T-helper 2 cell treated with Interferon-gamma antibody and Interleukin-4, amounts not matched to agents 5 μg/mL and 100 μg/mL, for 36 hours (primary cell): ENCODE measurements around the gene BMP10.
"Not testable (repeated sequence)": the region's sequence is repeated elsewhere in the genome, so short reads cannot be mapped to it uniquely, and the experiment has no call there.

Experiments used
- DNase-seq: peaks from one replicate; pipeline ENCODE4 v3.0.0; 2021; ENCODE audit warnings: low spot score
- H3K27ac Mint-ChIP-seq: one replicate; pipeline ENCODE4 v1.8.0; 2021; ENCODE audit warnings: mild to moderate bottlenecking, mixed read lengths
- H3K27me3 Mint-ChIP-seq: one replicate; pipeline ENCODE4 v1.8.0; 2021; ENCODE audit warnings: low read depth, mixed read lengths
- H3K36me3 Mint-ChIP-seq: one replicate; pipeline ENCODE4 v1.8.0; 2021; ENCODE audit warnings: low read depth, mixed read lengths
- H3K4me1 Mint-ChIP-seq: one replicate; pipeline ENCODE4 v1.8.0; 2021; ENCODE audit warnings: low read depth, mixed read lengths
- H3K4me3 Mint-ChIP-seq: one replicate; pipeline ENCODE4 v1.8.0; 2022; ENCODE audit warnings: mild to moderate bottlenecking, moderate library complexity, mixed read lengths
- H3K9me3 Mint-ChIP-seq: one replicate; pipeline ENCODE4 v1.8.0; 2021; ENCODE audit warnings: mixed read lengths

BMP10 gene

DNA sequence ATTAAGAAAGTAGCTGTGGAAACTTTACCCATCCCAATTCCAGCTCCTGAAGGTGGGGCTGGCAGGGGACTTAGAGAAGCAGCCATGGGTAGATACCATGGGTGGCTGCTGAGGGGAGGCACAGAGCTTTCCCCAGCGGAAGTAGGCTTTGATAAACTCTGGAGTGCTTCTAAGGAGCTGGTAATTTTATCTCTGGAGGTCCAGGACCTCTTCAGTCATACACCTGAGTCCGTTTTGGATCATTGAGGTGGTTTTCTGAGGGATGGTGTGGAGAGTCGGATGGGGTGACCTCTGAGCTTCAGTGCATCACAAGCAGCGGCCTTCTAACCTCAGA is 36.7 kb upstream of the BMP10 start:
- H3K4me3 Mint-ChIP-seq: peak overlapping the region; percentile 53
- peaks cover 4% of the 10 kb centered on the region for H3K27me3 Mint-ChIP-seq
- DNase-seq: no peak
- peaks cover 14% of the 10 kb centered on the region for H3K36me3 Mint-ChIP-seq
- H3K27ac Mint-ChIP-seq: peak overlapping the region; percentile 89
- peaks cover 26% of the 10 kb centered on the region for H3K9me3 Mint-ChIP-seq
- peaks cover 28% of the 10 kb centered on the region for H3K4me1 Mint-ChIP-seq

DNA sequence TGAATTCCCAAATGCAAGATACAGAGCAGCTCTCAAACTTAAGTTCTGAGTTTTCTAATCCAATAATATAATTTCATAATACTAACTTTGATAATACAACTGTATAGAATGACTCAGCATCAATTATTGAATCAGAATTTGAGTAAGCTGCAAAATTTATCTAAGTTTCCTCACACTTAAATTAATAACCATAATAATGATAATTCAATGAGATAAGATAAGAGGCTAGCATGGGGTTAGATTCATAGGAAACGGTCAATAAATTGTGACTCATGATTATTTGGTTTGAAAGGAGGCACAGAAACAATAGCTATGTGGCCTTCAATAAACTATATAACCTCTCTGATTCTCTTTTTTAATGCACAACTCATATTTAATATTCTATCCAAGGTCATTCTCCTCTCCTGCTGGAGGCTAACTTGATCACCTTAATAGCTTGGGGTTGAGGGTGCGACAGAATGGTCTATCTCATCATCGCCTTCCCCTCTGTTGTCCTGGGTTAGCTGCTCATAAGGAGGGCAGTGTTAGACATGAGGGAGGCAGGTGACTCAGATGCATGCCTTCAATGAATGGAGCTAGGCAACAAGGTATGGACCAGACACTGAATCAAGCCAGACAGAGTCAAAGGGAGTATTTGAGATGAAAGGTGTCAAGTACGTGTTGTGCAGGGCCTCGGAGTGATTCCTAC is 36.2 kb upstream of the BMP10 start:
- Mint-ChIP-seq H3K36me3 (peaks cover 14% of the 10 kb centered on the region), H3K4me3 (peak overlapping the region; percentile 53), H3K27ac (peak overlapping the region; percentile 89), H3K9me3 (peaks cover 31% of the 10 kb centered on the region), H3K4me1 (peaks cover 28% of the 10 kb centered on the region), H3K27me3 (peaks cover 7% of the 10 kb centered on the region)
- no peak for DNase-seq

DNA sequence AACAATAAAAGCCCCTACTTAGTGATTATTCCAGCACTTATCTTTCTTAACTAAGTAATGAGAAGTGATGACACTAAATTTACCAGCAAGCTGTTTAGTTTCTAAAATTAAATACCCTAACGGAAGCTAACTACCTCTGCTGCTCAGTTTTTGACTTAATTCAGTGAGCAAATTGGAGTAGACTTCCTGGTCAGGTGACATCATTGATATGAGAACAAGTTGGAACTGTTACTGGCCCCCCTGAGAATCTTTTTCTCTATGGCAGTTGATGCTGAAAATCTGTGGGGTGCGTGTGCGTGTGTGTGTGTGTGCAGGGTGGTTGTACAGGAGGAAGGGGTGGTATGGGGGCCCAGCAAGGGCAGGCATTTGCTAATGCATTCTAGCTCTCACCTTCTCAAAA is 35.5 kb upstream of the BMP10 start:
- Mint-ChIP-seq H3K9me3 (peaks cover 38% of the 10 kb centered on the region), H3K4me3 (no peak overlapping the region), H3K27ac (no peak overlapping the region), H3K36me3 (peaks cover 14% of the 10 kb centered on the region), H3K27me3 (peaks cover 8% of the 10 kb centered on the region), H3K4me1 (peaks cover 28% of the 10 kb centered on the region)
- no peak for DNase-seq

DNA sequence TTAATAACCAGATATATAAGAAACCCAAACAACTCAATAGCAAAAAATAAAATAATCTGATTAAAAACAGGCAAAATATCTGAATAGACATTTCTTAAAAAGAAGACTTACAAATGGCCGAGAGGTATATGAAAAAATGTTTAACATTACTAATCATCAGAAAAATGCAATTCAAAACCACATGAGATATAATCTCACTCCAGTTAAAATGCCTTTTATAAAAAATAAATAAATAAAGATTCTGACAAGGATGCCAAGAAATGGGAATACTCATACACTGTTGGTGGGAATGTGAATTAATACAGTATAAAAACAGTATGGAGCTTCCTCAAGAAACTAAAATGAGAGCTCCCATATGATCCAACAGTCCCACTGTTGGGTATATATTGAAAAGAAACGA is 33.9 kb upstream of the BMP10 start:
- Mint-ChIP-seq H3K4me1 (peaks cover 25% of the 10 kb centered on the region), H3K36me3 (peaks cover 14% of the 10 kb centered on the region), H3K9me3 (peaks cover 44% of the 10 kb centered on the region), H3K27me3 (peaks cover 10% of the 10 kb centered on the region), H3K27ac (no peak overlapping the region), H3K4me3 (no peak overlapping the region)
- DNase-seq: no peak

DNA sequence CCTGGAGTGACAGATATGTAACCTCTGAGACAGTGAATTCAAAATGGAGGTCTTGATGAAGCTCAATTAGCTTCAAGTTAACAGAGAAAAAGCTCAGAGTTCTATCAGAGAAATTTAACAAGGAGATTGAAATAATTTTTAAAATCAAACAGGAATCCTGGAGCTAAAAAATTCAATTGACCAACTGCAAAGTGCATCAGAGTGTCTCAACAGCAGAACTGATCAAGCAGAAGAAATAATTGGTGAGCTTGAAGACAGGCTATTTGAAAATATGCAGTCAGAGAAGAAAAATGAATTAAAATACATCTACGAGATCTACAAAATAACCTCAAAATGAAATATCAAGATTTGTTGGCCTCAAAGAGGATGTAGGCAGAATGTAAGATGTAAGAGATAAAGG is 30.4 kb upstream of the BMP10 start:
- Mint-ChIP-seq H3K27ac (no peak overlapping the region), H3K4me1 (no peaks in the 10 kb centered on the region), H3K36me3 (peaks cover 14% of the 10 kb centered on the region), H3K27me3 (peaks cover 16% of the 10 kb centered on the region), H3K4me3 (no peak overlapping the region), H3K9me3 (peaks cover 47% of the 10 kb centered on the region)
- DNase-seq: no peak

DNA sequence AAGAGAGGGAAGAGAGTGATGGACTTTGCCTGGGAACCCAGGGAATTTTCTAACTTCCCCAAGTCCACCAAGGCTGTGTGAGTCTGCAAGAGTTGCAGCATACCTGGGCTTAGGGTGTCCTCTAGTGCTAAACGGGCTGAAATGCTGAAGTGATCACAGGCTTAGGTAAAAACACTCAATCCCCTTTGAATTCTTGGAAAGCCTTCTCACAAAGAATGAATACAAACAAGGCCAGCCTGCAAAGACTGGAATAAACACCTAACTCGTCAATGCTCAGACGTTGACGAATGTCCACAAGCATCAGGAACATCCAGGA is 30.0 kb upstream of the BMP10 start:
- H3K36me3 Mint-ChIP-seq: peaks cover 14% of the 10 kb centered on the region
- peaks cover 16% of the 10 kb centered on the region for H3K27me3 Mint-ChIP-seq
- peaks cover 47% of the 10 kb centered on the region for H3K9me3 Mint-ChIP-seq
- H3K4me1 Mint-ChIP-seq: no peaks in the 10 kb centered on the region
- no peak for DNase-seq
- no peak overlapping the region for H3K27ac Mint-ChIP-seq
- H3K4me3 Mint-ChIP-seq: no peak overlapping the region

DNA sequence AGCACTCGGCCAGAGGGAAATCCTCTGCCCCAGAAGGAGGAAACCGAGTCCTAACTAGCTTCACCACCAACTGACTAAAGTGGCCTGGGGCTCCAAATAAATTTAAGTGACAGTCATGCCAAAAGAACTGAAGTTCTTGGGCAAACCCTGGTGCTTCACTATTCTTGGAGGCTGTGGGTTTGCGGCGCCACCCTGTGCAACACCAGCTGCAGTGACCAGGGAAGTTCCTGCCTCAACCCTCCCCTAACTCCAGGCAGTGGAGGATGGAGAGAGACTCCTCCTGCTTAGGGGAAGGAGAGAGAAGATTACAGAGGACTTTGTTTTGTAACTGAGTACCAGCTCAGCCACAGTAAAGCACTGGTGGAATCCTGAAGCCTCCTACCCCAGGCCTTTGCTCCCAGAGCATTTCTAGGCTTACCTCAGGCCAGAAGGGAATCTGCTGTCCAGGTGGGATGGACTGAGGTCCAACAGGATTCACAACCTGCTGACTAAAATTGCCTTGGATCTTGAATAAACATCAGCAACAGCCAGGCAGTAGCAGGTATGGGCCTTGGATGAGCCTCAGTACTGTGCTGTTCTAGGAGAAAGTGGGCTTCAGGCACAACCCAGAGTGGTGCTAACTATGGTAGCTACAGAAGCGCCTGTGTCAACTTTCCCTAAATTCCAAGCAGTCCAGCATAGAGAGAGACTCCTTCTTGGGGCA is 29.4 kb upstream of the BMP10 start:
- Mint-ChIP-seq H3K27ac (no peak overlapping the region), H3K9me3 (peaks cover 46% of the 10 kb centered on the region), H3K4me1 (no peaks in the 10 kb centered on the region), H3K27me3 (peaks cover 16% of the 10 kb centered on the region), H3K4me3 (no peak overlapping the region), H3K36me3 (peaks cover 13% of the 10 kb centered on the region)
- DNase-seq: no peak

DNA sequence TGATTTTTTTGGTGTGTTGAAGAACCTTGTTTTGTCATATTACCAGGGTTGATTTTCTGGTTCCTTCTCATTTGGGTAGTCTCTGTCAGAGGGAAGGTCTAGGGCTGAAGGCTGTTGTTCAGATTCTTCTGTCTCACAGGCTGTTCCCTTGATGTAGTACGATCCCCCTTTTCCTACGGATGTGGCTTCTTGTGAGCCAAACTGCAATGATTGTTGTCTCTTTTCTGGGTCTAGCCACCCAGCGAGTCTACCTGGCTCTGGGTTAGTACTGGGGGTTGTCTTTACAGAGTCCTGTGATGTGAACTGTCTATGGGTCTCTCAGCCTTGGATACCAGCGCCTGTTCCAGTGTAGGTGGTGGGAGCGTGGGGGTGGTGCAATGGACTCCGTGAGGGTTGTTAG is 24.8 kb upstream of the BMP10 start:
- peaks cover 17% of the 10 kb centered on the region for H3K27me3 Mint-ChIP-seq
- H3K9me3 Mint-ChIP-seq, H3K36me3 Mint-ChIP-seq, H3K4me3 Mint-ChIP-seq, H3K4me1 Mint-ChIP-seq, DNase-seq, H3K27ac Mint-ChIP-seq: not testable (repeated sequence)

DNA sequence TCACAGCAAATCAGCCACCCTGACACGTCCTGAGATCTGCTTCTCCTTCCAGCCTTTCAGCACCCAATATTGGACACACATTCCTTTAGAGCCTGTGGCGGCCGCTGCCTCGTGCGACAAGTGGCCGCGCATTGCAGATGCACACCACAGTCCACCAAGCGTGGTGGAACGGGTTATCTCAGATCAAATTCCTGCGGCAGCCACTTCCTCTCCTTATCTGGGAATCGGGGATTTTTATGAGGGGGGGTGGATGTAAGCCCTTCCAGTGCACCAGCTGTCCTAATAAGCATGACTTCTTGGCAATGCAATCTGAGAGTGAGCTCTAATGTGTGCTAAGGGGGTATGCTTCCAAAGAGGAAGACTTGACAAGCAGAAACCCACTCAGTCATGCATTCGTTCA is 18.3 kb upstream of the BMP10 start:
- no peak for DNase-seq
- peaks cover 6% of the 10 kb centered on the region for H3K4me1 Mint-ChIP-seq
- peaks cover 40% of the 10 kb centered on the region for H3K27me3 Mint-ChIP-seq
- H3K36me3 Mint-ChIP-seq: no peaks in the 10 kb centered on the region
- no peak overlapping the region for H3K4me3 Mint-ChIP-seq
- peaks cover under 1% of the 10 kb centered on the region for H3K9me3 Mint-ChIP-seq
- no peak overlapping the region for H3K27ac Mint-ChIP-seq

DNA sequence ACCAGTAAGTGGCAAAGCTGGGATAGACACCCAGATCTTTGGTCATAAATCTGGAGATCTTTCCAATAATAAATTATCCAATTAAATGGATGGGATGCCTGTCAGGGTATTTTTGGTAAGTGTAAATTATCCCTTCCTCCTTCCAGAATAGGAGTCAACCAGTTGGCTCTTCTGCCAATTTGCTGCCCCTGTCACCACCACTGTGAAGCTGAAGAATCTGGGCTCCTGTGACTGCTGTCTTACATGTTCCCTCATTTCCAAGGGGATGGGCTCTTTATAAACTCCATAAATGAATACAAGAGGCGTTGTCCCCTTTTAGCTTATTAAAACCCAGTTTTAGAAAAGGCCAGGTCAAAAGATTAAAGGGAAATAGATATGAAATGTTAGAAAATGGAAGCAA is 17.8 kb upstream of the BMP10 start:
- Mint-ChIP-seq H3K4me1 (peaks cover 6% of the 10 kb centered on the region), H3K36me3 (no peaks in the 10 kb centered on the region), H3K4me3 (no peak overlapping the region), H3K27ac (no peak overlapping the region), H3K27me3 (peaks cover 42% of the 10 kb centered on the region), H3K9me3 (no peaks in the 10 kb centered on the region)
- no peak for DNase-seq

DNA sequence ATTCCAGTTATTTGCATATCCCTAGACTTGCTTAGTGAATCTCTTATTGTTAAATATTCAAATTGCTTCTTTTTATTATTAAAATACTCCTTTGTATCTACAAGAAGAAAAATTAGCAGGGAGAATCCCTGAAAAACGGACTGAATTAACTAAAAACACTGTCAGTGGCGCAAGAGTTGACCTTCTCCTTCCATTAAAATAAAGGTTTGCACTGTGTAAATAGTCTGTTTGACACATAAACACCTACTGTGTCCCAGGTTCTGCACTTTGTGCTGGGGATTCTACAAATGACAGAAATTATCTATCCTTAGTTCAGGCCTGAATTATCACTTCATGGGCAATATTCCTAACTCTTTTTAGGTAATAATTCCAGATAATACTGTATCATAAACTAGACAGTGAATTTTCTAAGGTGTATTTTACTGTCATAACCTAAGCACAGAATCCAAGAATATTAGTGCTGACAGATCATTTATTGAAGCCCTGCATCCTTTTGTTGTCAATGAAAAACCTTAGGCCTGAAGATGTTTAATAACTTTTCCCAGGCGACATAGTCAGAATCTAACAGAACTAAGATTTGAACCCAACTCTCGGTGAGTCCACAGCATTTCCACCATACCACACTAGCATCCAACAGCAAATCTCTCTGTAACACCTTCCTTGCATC is 17.0 kb upstream of the BMP10 start:
- H3K4me1 Mint-ChIP-seq: peaks cover 5% of the 10 kb centered on the region

DNA sequence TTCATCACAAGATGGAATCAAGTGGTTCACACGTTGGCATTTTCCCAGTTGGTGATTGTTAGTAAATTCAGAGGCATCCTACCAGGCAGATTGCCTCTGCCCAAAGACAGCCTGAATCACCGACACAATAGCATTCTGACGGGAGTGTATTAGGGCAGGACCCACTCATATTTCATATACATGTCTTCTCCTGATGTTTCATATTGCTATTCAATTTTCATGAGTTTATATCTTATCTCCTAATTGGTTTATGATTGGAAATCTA is 14.5 kb upstream of the BMP10 start:
- Mint-ChIP-seq H3K36me3 (no peaks in the 10 kb centered on the region), H3K27me3 (peaks cover 52% of the 10 kb centered on the region), H3K27ac (no peak overlapping the region), H3K4me3 (no peak overlapping the region), H3K9me3 (no peaks in the 10 kb centered on the region), H3K4me1 (peaks cover 2% of the 10 kb centered on the region)
- no peak for DNase-seq

More for the DNA sequence above, 17.0 kb upstream of the BMP10 start:
- no peak for DNase-seq
- H3K27me3 Mint-ChIP-seq: peaks cover 47% of the 10 kb centered on the region
- H3K27ac Mint-ChIP-seq: no peak overlapping the region
- H3K9me3 Mint-ChIP-seq: no peaks in the 10 kb centered on the region
- H3K36me3 Mint-ChIP-seq: no peaks in the 10 kb centered on the region
- no peak overlapping the region for H3K4me3 Mint-ChIP-seq

DNA sequence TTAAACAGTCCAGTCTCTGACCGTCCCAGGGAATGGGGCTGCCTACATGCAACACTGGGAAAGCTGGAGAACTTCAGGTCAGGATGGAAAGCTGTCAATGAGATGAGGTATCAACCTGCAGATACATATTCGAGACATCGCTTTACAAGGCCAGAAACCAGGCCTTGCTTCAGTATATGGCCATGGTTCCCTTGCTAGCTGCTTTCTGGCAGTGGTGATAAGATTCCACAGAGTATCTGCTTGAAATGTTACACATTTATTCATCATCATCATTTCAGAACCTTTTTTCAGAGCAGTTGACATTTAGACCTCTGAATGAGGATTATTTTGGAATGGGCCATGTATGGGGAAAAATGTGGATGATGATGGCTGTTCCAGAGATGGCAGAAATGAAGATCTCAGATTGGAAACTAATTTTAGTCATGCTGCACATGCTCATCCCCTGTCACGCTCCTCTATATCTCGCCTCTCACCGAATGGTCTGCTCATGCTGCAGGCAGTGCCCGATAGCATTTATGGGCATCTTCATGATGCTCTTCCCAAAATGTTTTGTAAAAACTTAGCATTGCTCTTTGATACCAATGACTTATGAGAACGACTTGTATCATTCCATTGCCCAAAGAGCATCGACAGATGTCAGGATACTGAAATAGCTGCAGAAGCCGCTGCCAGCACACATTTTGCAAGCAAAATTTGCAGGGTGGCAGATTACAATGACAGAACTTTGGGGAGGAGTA is 14.0 kb upstream of the BMP10 start:
- Mint-ChIP-seq H3K9me3 (no peaks in the 10 kb centered on the region), H3K4me1 (peaks cover 2% of the 10 kb centered on the region), H3K27me3 (peaks cover 56% of the 10 kb centered on the region), H3K27ac (no peak overlapping the region), H3K4me3 (no peak overlapping the region), H3K36me3 (no peaks in the 10 kb centered on the region)
- no peak for DNase-seq

DNA sequence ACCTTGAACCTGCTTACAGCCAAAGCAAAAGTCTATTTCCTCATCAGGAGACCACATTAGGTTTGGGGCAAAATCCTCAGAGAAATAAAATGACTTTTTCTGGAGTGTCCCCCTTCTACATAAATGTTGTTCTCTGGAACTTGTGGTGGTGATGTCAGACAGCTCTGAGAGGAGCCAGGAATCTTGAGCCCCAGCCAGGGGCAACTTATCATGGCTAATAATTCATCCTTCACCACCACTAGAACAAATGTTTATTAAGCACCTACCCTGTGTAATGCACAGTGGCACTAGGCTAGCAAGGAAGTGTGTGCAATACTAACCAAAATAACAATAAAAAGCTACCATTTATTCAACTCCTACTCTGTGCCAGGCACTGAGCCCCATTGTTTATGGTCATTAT is 9.0 kb upstream of the BMP10 start:
- Mint-ChIP-seq H3K27me3 (peaks cover 55% of the 10 kb centered on the region), H3K27ac (no peak overlapping the region), H3K36me3 (no peaks in the 10 kb centered on the region), H3K4me3 (no peak overlapping the region), H3K9me3 (no peaks in the 10 kb centered on the region), H3K4me1 (no peaks in the 10 kb centered on the region)
- DNase-seq: no peak
